NCI-H146 treated with DMSO at 0.1 percent for 48 hours (cell line): ENCODE results near the gene MAP3K10.

Source experiments
- DNase-seq: peaks from one replicate; lab custom pipeline; 2025; ENCODE audit not compliant: unreplicated experiment; lab: John Stamatoyannopoulos, UW

The MAP3K10 gene

GRCh38 chr19:40232949-40233810, 42.0 kb downstream of the MAP3K10 start:
- no peak for DNase-seq

GRCh38 chr19:40233811-40234389, 42.7 kb downstream of the MAP3K10 start:
- no peak for DNase-seq

GRCh38 chr19:40234429-40235237, 43.4 kb downstream of the MAP3K10 start:
- DNase-seq: no peak

- DNase-seq: no peak
Measured at GRCh38 chr19:40235238-40236025, 44.2 kb downstream of the MAP3K10 start.

- no peak for DNase-seq
Measured at GRCh38 chr19:40236026-40236355, 44.8 kb downstream of the MAP3K10 start.

DNA sequence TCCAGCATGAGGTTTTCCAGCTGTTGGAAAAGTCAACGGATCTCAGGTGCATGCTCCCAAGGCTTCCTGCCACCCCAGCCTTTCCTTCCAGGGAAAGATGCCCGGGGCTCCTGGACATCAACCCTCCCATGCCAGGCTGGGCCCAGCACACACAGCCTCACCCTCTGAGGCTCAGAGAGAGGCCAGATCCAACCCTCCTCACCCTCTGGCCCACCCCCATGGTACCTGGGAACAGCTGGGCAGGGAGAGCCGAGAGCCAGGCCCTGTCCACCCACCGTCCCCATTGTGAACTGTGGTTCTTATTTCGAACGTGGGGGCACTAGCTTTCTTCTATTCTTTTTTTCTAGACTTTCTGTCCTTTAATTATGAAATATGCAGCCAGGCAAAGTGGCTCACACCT, 45.1 kb downstream of the MAP3K10 start:
- no peak for DNase-seq

DNA sequence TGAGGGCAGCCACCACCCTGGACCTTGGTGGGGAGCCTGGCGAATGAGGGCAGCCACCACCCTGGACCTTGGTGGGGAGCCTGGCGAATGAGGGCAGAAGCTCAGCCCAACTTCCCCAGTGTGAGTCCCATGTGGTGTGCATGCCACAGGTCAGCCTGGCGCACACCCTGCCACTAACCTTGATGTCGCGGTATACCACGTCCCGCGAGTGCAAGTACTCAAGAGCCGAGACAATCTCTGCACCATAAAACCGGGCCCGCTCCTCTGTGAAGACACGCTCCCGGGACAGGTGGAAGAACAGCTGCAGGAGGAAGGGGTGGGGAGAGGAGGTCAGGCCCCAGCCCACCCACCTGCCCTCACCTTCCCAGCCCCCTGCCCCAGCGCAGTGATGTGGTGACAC, 46.6 kb downstream of the MAP3K10 start:
- no peak for DNase-seq

- no peak for DNase-seq
Measured at GRCh38 chr19:40238775-40239174, 47.5 kb downstream of the MAP3K10 start.

DNA sequence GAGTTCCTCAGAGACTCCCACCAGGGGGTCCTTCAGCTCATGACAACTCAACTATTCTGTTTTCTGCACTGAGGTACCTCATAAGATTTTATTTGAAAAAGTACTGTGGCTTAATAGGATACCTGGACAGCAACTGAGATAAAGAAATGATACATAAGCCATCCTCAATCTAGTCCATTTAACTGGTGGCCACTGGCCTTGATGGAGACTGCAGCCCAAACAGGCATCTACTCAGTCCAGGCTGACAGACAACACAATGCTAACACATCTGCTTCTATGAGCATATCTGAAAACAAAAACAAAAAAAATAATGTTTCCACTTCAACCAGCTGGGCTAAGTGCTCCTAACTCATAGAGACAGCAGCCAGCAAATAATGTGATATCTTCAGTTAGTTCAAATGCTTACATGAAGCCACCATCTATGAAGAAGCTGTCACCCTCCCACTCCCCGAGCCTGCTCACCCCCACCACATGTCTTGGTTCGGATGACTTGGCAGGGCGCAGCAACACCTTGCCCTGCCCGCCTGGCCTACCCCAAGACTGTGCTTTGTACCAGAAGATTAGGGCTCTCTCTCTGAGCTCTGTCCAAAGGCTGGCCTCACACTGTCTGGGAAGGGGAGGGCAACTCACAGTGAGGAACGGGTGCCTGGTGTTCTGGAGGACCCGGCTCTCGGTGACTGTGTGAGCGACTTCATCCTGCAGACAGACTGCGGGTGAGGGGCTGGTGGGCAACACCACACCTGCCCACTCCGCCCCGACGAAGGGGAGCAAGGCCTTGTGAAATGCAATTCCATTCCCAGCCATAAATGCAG, 48.4 kb downstream of the MAP3K10 start:
- no peak for DNase-seq

GRCh38 chr19:40240332-40240731, 49.1 kb downstream of the MAP3K10 start:
- DNase-seq: no peak

- DNase-seq: no peak
Measured at GRCh38 chr19:40241125-40241808, 50.0 kb downstream of the MAP3K10 start.

GRCh38 chr19:40241809-40242384, 50.7 kb downstream of the MAP3K10 start:
- no peak for DNase-seq

DNA sequence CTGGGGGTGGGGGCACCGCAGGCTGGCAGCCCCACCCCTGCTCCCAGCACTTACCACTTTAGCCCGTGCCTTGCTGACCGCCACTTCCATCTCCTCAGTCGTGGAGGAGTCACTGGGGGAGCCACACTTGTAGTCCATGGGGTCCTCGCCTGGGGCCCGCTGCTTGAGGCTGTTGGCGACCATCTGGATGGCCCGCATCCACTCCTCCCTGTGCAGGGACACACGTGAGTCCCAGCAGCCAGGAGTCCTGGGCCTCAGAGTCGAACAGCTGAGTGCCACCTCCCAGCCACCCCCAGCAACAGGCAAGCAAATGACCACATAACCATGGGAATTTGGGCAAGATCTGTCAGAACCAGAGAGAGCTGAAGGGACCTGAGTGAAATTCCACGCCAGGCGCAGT, 51.3 kb downstream of the MAP3K10 start:
- DNase-seq: no peak

GRCh38 chr19:40243181-40243580, 52.0 kb downstream of the MAP3K10 start:
- DNase-seq: no peak

GRCh38 chr19:40244579-40245317, 53.5 kb downstream of the MAP3K10 start:
- DNase-seq: no peak

GRCh38 chr19:40245506-40246128, 54.4 kb downstream of the MAP3K10 start:
- DNase-seq: no peak

DNA sequence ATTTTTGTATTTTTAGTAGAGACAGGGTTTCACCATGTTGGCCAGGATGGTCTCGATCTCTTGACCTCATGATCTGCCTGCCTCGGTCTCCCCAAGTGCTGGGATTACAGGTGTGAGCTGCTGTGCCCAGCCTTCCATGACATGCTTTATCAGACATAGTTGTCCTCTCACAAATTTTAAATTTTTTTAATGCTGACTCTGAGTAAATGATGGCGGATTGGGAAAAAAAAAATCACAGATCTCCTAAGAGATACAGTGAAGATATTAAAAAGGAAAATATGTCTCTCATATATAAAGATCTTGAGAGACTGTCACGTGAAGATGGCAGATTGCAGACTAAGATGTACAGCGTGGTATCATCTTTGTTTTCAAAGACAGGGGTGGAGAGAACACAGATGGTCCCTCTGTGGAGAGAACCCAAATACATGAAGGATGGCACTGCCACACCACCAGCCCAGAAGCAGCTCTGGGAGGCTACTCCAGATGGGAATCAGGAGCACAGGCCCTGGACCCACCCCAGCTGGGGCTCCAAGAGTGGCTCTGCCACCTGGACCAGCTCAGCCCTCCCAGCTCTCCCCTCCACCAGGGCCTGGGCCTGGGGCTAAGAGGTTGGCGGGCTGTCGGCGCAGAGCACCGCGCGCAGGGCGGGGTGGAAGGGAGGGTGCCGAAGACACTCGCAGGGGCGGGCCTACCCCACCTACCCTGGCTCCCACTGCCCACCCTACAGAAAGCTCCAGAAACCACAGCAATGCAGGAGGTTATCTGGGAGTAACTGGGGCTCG, 55.3 kb downstream of the MAP3K10 start:
- no peak for DNase-seq
